Measurements from ENCODE around the gene PRXL2B.

Gene PRXL2B

GRCh38 chr1:2553871-2554620 is 32.5 kb upstream of the PRXL2B start:
- no peak for DNase-seq (ENCODE audit: low read depth)
- TF ChIP-seq CTCF (IDR thresholded peaks at IDR 0.05; ENCODE audit: insufficient read depth, low read depth, low read length, missing control alignments) = no peak
- no peak overlapping the region for H3K4me3 ChIP-seq (ENCODE audit: low read depth, low read length)

GRCh38 chr1:2554621-2555387 is 31.8 kb upstream of the PRXL2B start:
- DNase-seq (ENCODE audit: low read depth) = peak; percentile 74
- peak overlapping the region; percentile 84 for H3K4me3 ChIP-seq (ENCODE audit: low read depth, low read length)
- peak; percentile 76 for TF ChIP-seq CTCF (IDR thresholded peaks at IDR 0.05; ENCODE audit: insufficient read depth, low read depth, low read length, missing control alignments)

GRCh38 chr1:2555634-2556276 is 30.8 kb upstream of the PRXL2B start:
- TF ChIP-seq CTCF (IDR thresholded peaks at IDR 0.05; ENCODE audit: insufficient read depth, low read depth, low read length, missing control alignments) = no peak
- DNase-seq (ENCODE audit: low read depth) = peak; percentile 88
- H3K4me3 ChIP-seq (ENCODE audit: low read depth, low read length) = peak overlapping the region; percentile 84

GRCh38 chr1:2556277-2556677 is 30.3 kb upstream of the PRXL2B start, which contains the start of gene TNFRSF14:
TSS of gene TNFRSF14 (plus strand) at chr1:2556371. CDS start at chr1:2556665, 294 bp downstream.
- peak; percentile 9 for TF ChIP-seq CTCF (IDR thresholded peaks at IDR 0.05; ENCODE audit: insufficient read depth, low read depth, low read length, missing control alignments)
- DNase-seq (ENCODE audit: low read depth) = peak; percentile 85
- H3K4me3 ChIP-seq (ENCODE audit: low read depth, low read length) = peak within 1 kb of the TSS; percentile 84

- DNase-seq (ENCODE audit: low read depth) = peak; percentile 73
- H3K4me3 ChIP-seq (ENCODE audit: low read depth, low read length) = peak overlapping the region; percentile 84
- TF ChIP-seq CTCF (IDR thresholded peaks at IDR 0.05; ENCODE audit: insufficient read depth, low read depth, low read length, missing control alignments) = no peak
Observed at GRCh38 chr1:2556678-2557481, 29.7 kb upstream of the PRXL2B start.
